Astrocyte (in vitro differentiated cells and primary cell): Measurements from ENCODE around the gene TKFC. TPM values are rescaled to one million over a fixed set of nuclear protein-coding genes. Genes with fewer than 3 reads are reported as not detected.

Experiments
- DNase-seq: peaks from one replicate; pipeline ENCODE4 v3.0.0-alpha.2; 2010; ENCODE audit warnings: low read depth
- FAIRE-seq: peaks from 2 replicates; lab custom pipeline; 2011; peaks lifted over from hg19 to GRCh38; lab: Jason Lieb, UNC
- H2AFZ ChIP-seq: 2 replicates; pipeline ENCODE4 v1.6.0; 2012; ENCODE audit warnings: low read depth, low read length, inconsistent platforms
- H3K27ac ChIP-seq: 2 replicates; pipeline ENCODE4 v1.5.1; 2011; ENCODE audit warnings: low read depth, low read length, inconsistent platforms
- H3K27me3 ChIP-seq: 2 replicates; pipeline ENCODE4 v1.6.0; 2011; ENCODE audit warnings: low read length, inconsistent platforms; ENCODE audit not compliant: insufficient read depth
- H3K36me3 ChIP-seq: 2 replicates; pipeline ENCODE4 v1.5.1; 2011; ENCODE audit warnings: low read length, inconsistent platforms; ENCODE audit not compliant: insufficient read depth
- H3K4me1 ChIP-seq: 2 replicates; pipeline ENCODE4 v1.5.1; 2011; ENCODE audit warnings: low read length, inconsistent platforms; ENCODE audit not compliant: insufficient read depth
- H3K4me2 ChIP-seq: 2 replicates; pipeline ENCODE4 v1.6.0; 2012; ENCODE audit warnings: low read length, inconsistent platforms
- H3K4me3 ChIP-seq: 2 replicates; pipeline ENCODE4 v1.5.1; 2011; ENCODE audit warnings: low read depth, mild to moderate bottlenecking, low read length, inconsistent platforms; ENCODE audit not compliant: insufficient read depth
- H3K79me2 ChIP-seq: 2 replicates; pipeline ENCODE4 v1.6.0; 2012; ENCODE audit warnings: mild to moderate bottlenecking, low read length, inconsistent platforms; ENCODE audit not compliant: insufficient read depth
- H3K9ac ChIP-seq: 2 replicates; pipeline ENCODE4 v1.6.0; 2012; ENCODE audit warnings: mild to moderate bottlenecking, low read length, inconsistent platforms
- H3K9me3 ChIP-seq: 2 replicates; pipeline ENCODE4 v1.5.1; 2012; ENCODE audit warnings: low read depth, mild to moderate bottlenecking, low read length, inconsistent platforms; ENCODE audit not compliant: insufficient read depth
- H4K20me1 ChIP-seq: 2 replicates; pipeline ENCODE4 v1.6.0; 2012; ENCODE audit warnings: low read length, inconsistent platforms; ENCODE audit not compliant: insufficient read depth
- H3K27ac Mint-ChIP-seq: one replicate; pipeline ENCODE4 v1.8.0; 2021; ENCODE audit warnings: mild to moderate bottlenecking, mixed read lengths; ENCODE audit not compliant: unreplicated experiment
- H3K27me3 Mint-ChIP-seq: one replicate; pipeline ENCODE4 v1.8.0; 2021; ENCODE audit warnings: low read depth, mixed read lengths; ENCODE audit not compliant: unreplicated experiment
- H3K36me3 Mint-ChIP-seq: one replicate; pipeline ENCODE4 v1.8.0; 2021; ENCODE audit warnings: low read depth, mixed read lengths; ENCODE audit not compliant: unreplicated experiment
- H3K4me1 Mint-ChIP-seq: one replicate; pipeline ENCODE4 v1.8.0; 2021; ENCODE audit warnings: low read depth, mixed read lengths; ENCODE audit not compliant: unreplicated experiment
- H3K4me3 Mint-ChIP-seq: one replicate; pipeline ENCODE4 v1.8.0; 2021; ENCODE audit warnings: mild to moderate bottlenecking, moderate library complexity, mixed read lengths; ENCODE audit not compliant: unreplicated experiment
- H3K9me3 Mint-ChIP-seq: one replicate; pipeline ENCODE4 v1.8.0; 2021; ENCODE audit warnings: mild to moderate bottlenecking, mixed read lengths; ENCODE audit not compliant: unreplicated experiment
- CTCF ChIP-seq: IDR thresholded peaks from 2 replicates; pipeline ENCODE4 v1.5.1; 2011; ENCODE audit warnings: low read depth, mild to moderate bottlenecking, inconsistent platforms, low read length, moderate library complexity; ENCODE audit not compliant: insufficient read depth
- EZH2 ChIP-seq: IDR thresholded peaks from 2 replicates; pipeline ENCODE4 v1.6.1; 2012; ENCODE audit warnings: mild to moderate bottlenecking, low read length, inconsistent platforms; ENCODE audit not compliant: insufficient read depth
- total RNA-seq: library from RNA; stranded (reverse); gene quantifications from 2 replicates; pipeline ENCODE4 v1.2.1, GENCODE V29; 2021

Gene TKFC
- total RNA-seq, 1 donor from 2014 or later, result 23.9 TPM

- no peaks in the 10 kb centered on the region for H3K27me3 Mint-ChIP-seq
- Histone ChIP-seq H2AFZ (peak overlapping the region; percentile 49), H3K4me3 (no peak overlapping the region), H3K9me3 (no peaks in the 10 kb centered on the region), H3K36me3 (peaks cover 4% of the 10 kb centered on the region), H3K27me3 (no peaks in the 10 kb centered on the region), H3K4me2 (peak overlapping the region; percentile 98), H4K20me1 (peaks cover 27% of the 10 kb centered on the region), H3K4me1 (peaks cover 30% of the 10 kb centered on the region), H3K79me2 (peaks cover 38% of the 10 kb centered on the region), H3K27ac (no peak overlapping the region), H3K9ac (peak overlapping the region; percentile 5)
- peaks cover 33% of the 10 kb centered on the region for H3K4me1 Mint-ChIP-seq
- peak overlapping the region; percentile 98 for H3K4me3 Mint-ChIP-seq
- H3K9me3 Mint-ChIP-seq, result no peaks in the 10 kb centered on the region
- TF ChIP-seq CTCF (no peak), EZH2 (no peak)
- DNase-seq (peak; percentile 35), FAIRE-seq (no peak)
- H3K27ac Mint-ChIP-seq, result peak overlapping the region; percentile 66
- H3K36me3 Mint-ChIP-seq, result peaks cover 11% of the 10 kb centered on the region
These were observed 1.7 kb downstream of the TKFC start for GRCh38 chr11:61334434-61335354.

GRCh38 chr11:61335355-61335710 lies 2.3 kb downstream of the TKFC start:
- no peaks in the 10 kb centered on the region for H3K36me3 ChIP-seq
- H2AFZ ChIP-seq, result peak overlapping the region; percentile 49
- Mint-ChIP-seq H3K36me3 (peaks cover 12% of the 10 kb centered on the region), H3K4me3 (no peak overlapping the region), H3K4me1 (peaks cover 27% of the 10 kb centered on the region), H3K27ac (no peak overlapping the region), H3K9me3 (no peaks in the 10 kb centered on the region), H3K27me3 (no peaks in the 10 kb centered on the region)
- H3K9me3 ChIP-seq, result no peaks in the 10 kb centered on the region
- H3K4me2 ChIP-seq, result no peak overlapping the region
- no peaks in the 10 kb centered on the region for H3K27me3 ChIP-seq
- H4K20me1 ChIP-seq, result peaks cover 20% of the 10 kb centered on the region
- peaks cover 30% of the 10 kb centered on the region for H3K4me1 ChIP-seq
- DNase-seq, result no peak
- H3K4me3 ChIP-seq, result no peak overlapping the region
- TF ChIP-seq EZH2, result no peak
- TF ChIP-seq CTCF, result no peak
- peaks cover 31% of the 10 kb centered on the region for H3K79me2 ChIP-seq
- FAIRE-seq, result no peak
- H3K27ac ChIP-seq, result no peak overlapping the region
- no peak overlapping the region for H3K9ac ChIP-seq
